Panc1 (cell line): ENCODE results near the gene DDX19B. TPM values are rescaled to one million over a fixed set of nuclear protein-coding genes. Genes with fewer than 3 reads are reported as not detected.
"Not testable (repeated sequence)": the region's sequence is repeated elsewhere in the genome, so short reads cannot be mapped to it uniquely, and the experiment has no call there.

Experiments used
- ATAC-seq: fragments of 200-7000 bp; cut with Tn5 transposase; 2 replicates; pipeline ENCODE4 v1.9.1; 2020; ENCODE audit warnings: mild to moderate bottlenecking, moderate library complexity
- Bru-seq: library from RNA; stranded (reverse); fragments of 400-500 nt; gene quantifications from one replicate; lab custom pipeline; 2021; lab: Mats Ljungman, UMichigan
- BruChase-seq, 2 experiments: library from RNA; stranded (reverse); fragments of 400-500 nt; gene quantifications; one replicate each; lab custom pipeline; 2021; lab: Mats Ljungman, UMichigan
- BruUV-seq: library from RNA; stranded (reverse); fragments of 400-500 nt; replicated peaks from 2 replicates; lab custom pipeline; 2021; lab: Mats Ljungman, UMichigan
- CTCF ChIA-PET: fragments of 300-600 bp; sonication (Branson Sonifier 250); formaldehyde crosslinking; loops from one replicate; lab custom pipeline; 2022; ENCODE audit warnings: antibody characterized with exemption; lab: Charles Lee
- POLR2A ChIA-PET: fragments of 300-600 bp; sonication (Branson Sonifier 250); formaldehyde crosslinking; loops from one replicate; lab custom pipeline; 2022; ENCODE audit warnings: antibody characterized with exemption; lab: Charles Lee
- DNase-seq: peaks from one replicate; pipeline ENCODE4 v3.0.0-alpha.2; 2010; ENCODE audit warnings: low read depth, low spot score
- H3K27ac ChIP-seq: 2 replicates; pipeline ENCODE4 v1.5.1; 2011; ENCODE audit warnings: mild to moderate bottlenecking, low read length, inconsistent platforms
- H3K27me3 ChIP-seq: fragments of 200-500 bp; sonication (Bioruptor generic); 2 replicates; pipeline ENCODE4 v1.6.0; 2014; ENCODE audit warnings: low read length, inconsistent platforms; ENCODE audit not compliant: control insufficient read depth, insufficient read depth
- H3K36me3 ChIP-seq: fragments of 200-500 bp; sonication (Bioruptor generic); 2 replicates; pipeline ENCODE4 v1.5.1; 2014; ENCODE audit warnings: inconsistent platforms, mild to moderate bottlenecking, low read length, moderate library complexity; ENCODE audit not compliant: control insufficient read depth, insufficient read depth
- H3K4me1 ChIP-seq: 2 replicates; pipeline ENCODE4 v1.5.1; 2011; ENCODE audit warnings: inconsistent platforms, mild to moderate bottlenecking, low read length, moderate library complexity; ENCODE audit not compliant: control insufficient read depth, insufficient read depth
- H3K4me3 ChIP-seq, 2 experiments: 2 replicates each; pipeline ENCODE4 v1.5.1; 2011 to 2012; ENCODE audit warnings: low read depth in 2 of 2, low read length in 2 of 2, mild to moderate bottlenecking in 2 of 2, inconsistent platforms in 1 of 2, moderate library complexity in 1 of 2
- H3K9me3 ChIP-seq: fragments of 200-500 bp; sonication (Bioruptor generic); 2 replicates; pipeline ENCODE4 v1.5.1; 2014; ENCODE audit warnings: low read depth, mild to moderate bottlenecking, inconsistent platforms, low read length, moderate library complexity; ENCODE audit not compliant: control insufficient read depth, insufficient read depth
- CTCF ChIP-seq: fragments of 450-650 bp; IDR thresholded peaks from 2 replicates; pipeline ENCODE4 v1.5.1; 2017; ENCODE audit warnings: mild to moderate bottlenecking
- POLR2AphosphoS5 ChIP-seq: IDR thresholded peaks from 2 replicates; pipeline ENCODE4 v1.6.1; 2012; ENCODE audit warnings: mild to moderate bottlenecking, low read depth, low read length, moderate library complexity
- REST ChIP-seq, 2 experiments: IDR thresholded peaks; 2 replicates each; pipeline ENCODE4 v1.6.1; 2011 to 2012; ENCODE audit warnings: low read depth in 2 of 2, control low read depth in 1 of 2, low read length in 1 of 2, mild to moderate bottlenecking in 1 of 2, moderate library complexity in 1 of 2; ENCODE audit not compliant: insufficient read depth in 1 of 2
- SIN3A ChIP-seq: IDR thresholded peaks from 2 replicates; pipeline ENCODE4 v1.6.1; 2012; ENCODE audit warnings: low read depth, mild to moderate bottlenecking, low read length, moderate library complexity, borderline replicate concordance; ENCODE audit not compliant: insufficient read depth
- TCF7L2 ChIP-seq: IDR thresholded peaks from 2 replicates; pipeline ENCODE4 v1.6.1; 2011; ENCODE audit warnings: mild to moderate bottlenecking, low read depth, low read length, inconsistent platforms
- in situ Hi-C: cut with HindIII; loops from 2 replicates; pipeline ENCODE4 v1.10.0; 2016; ENCODE audit warnings: low sequenced_read_pairs, low pct_unique_long_range_greater_than_20kb
- intact Hi-C: fragments of 100-400 bp; cut with micrococcal nuclease; formaldehyde crosslinking; loops from one replicate; pipeline ENCODE4 v1.10.0; 2022; ENCODE audit not compliant: unreplicated experiment
- long read RNA-seq: library from polyadenylated mRNA; unstranded; transcript quantifications from one replicate; pipeline ENCODE4 v2.0.0, GENCODE V29; 2021; ENCODE audit not compliant: unreplicated experiment
- polyA plus RNA-seq: library from polyadenylated mRNA; unstranded; fragments of >200 nt; gene quantifications from one replicate; pipeline ENCODE4 v1.2.1, GENCODE V29; 2012; ENCODE audit warnings: missing spikeins; ENCODE audit not compliant: insufficient read length
- total RNA-seq: library from RNA; stranded (reverse); gene quantifications from one replicate; pipeline ENCODE4 v1.2.1, GENCODE V29; 2021; ENCODE audit not compliant: unreplicated experiment

Gene DDX19B
- total RNA-seq = 24.4 TPM
- polyA plus RNA-seq = 28.8 TPM
- percentile 48 among the genes with signal in this experiment for Bru-seq, nascent RNA
- BruChase-seq, experiment 1, labeled RNA remaining after a 2-hour chase = percentile 55 among the genes with signal in this experiment
- BruChase-seq, experiment 2, labeled RNA remaining after a 6-hour chase = percentile 67 among the genes with signal in this experiment
- long read RNA-seq, transcript DDX19B-201 (12 exons, 3,386 nt) = major isoform, 22 of 38 reads
- long read RNA-seq, partial matches to known transcripts = 10 of 38 reads
- long read RNA-seq, other reads (novel, unspliced or antisense) = 2 of 38 reads

GRCh38 chr16:70298988-70299938, at the start of gene DDX19B:
Gene DDX19B, plus strand, starts transcription at chr16:70299186. Its CDS starts 112 bp downstream, at chr16:70299298.
- ATAC-seq (peak; percentile 97), DNase-seq (no peak)
- H3K4me3 ChIP-seq = peak within 1 kb of the TSS; percentile 93
- in situ Hi-C loops = no loop called here
- no TSS peak for BruUV-seq
- H3K4me1 ChIP-seq = 0 out of 2 replicates have a peak, but pooled peaks cover 2% of the 10 kb centered on the region
- TF ChIP-seq POLR2AphosphoS5 (peak; percentile 67), TCF7L2 (peak; percentile 62; the same call in 1 of the 2 replicates), REST (IDR thresholded peaks at IDR 0.05; ENCODE audit: insufficient read depth in 1 of 2, low read depth in 2 of 2, low read length in 1 of 2) (no peak)
- H3K9me3 ChIP-seq = 0 out of 2 replicates have a peak, but pooled peaks cover 5% of the 10 kb centered on the region
- CTCF ChIA-PET = no interaction called here
- no peaks in the 10 kb centered on the region for H3K27me3 ChIP-seq
- POLR2A ChIA-PET = no interaction called here
- H3K27ac ChIP-seq = peak within 1 kb of the TSS; percentile 91
- intact Hi-C loops = no loop called here
- H3K36me3 ChIP-seq = no peaks in the 10 kb centered on the region; the same call in none of the 2 replicates

GRCh38 chr16:70249697-70250096, 49.3 kb upstream of the DDX19B start:
- in situ Hi-C loops, DNase-seq, H3K9me3 ChIP-seq, H3K36me3 ChIP-seq, H3K27ac ChIP-seq, POLR2A ChIA-PET, intact Hi-C loops, CTCF ChIA-PET, H3K4me1 ChIP-seq, H3K27me3 ChIP-seq, BruUV-seq, ATAC-seq: not testable (repeated sequence)
- peak overlapping the region; percentile 45 to 50; a peak in 3 of 4 replicates for H3K4me3 ChIP-seq

- BruUV-seq = no TSS peak
- TF ChIP-seq POLR2AphosphoS5 (no peak), REST (IDR thresholded peaks at IDR 0.05; ENCODE audit: insufficient read depth in 1 of 2, low read depth in 2 of 2, low read length in 1 of 2) (no peak), CTCF (no peak), SIN3A (no peak; the same call in 1 of the 2 replicates), TCF7L2 (no peak)
- ATAC-seq (peak; percentile 72), DNase-seq (no peak)
- intact Hi-C loops = no loop called here
- peaks cover 1% of the 10 kb centered on the region for H3K36me3 ChIP-seq
- ChIA-PET CTCF (no interaction called here), POLR2A (no interaction called here)
- in situ Hi-C loops = no loop called here
- no peaks in the 10 kb centered on the region for H3K9me3 ChIP-seq
- H3K4me1 ChIP-seq = no peaks in the 10 kb centered on the region
- peak overlapping the region; percentile 50 to 60 for H3K4me3 ChIP-seq
- H3K27ac ChIP-seq = peak overlapping the region; percentile 79
- H3K27me3 ChIP-seq = no peaks in the 10 kb centered on the region
These were observed 48.0 kb upstream of the DDX19B start for GRCh38 chr16:70250748-70251628.
